ENCODE data around the gene GRM8.
A peak's percentile ranks its signal among the peaks of the same experiment; 100 is the strongest.
"Not testable (repeated sequence)": the region's sequence is repeated elsewhere in the genome, so short reads cannot be mapped to it uniquely, and the experiment has no call there.

GRM8 gene

GRCh38 chr7:126881908-126882307 is 370.8 kb downstream of the GRM8 start:
- peak; percentile 24 for TF ChIP-seq CTCF (conservative IDR thresholded peaks at IDR 0.05)
- H3K27ac ChIP-seq = not testable (repeated sequence)

- H3K27ac ChIP-seq = no peak overlapping the region
- TF ChIP-seq ZFX (IDR thresholded peaks at IDR 0.05) = no peak
- TF ChIP-seq CTCF (conservative IDR thresholded peaks at IDR 0.05) = no peak
These were observed 371.4 kb downstream of the GRM8 start for GRCh38 chr7:126881315-126881714.

GRCh38 chr7:126876536-126876935 is 376.2 kb downstream of the GRM8 start:
- not testable (repeated sequence) for H3K27ac ChIP-seq

GRCh38 chr7:126856691-126857291 is 395.9 kb downstream of the GRM8 start:
- no peak overlapping the region for H3K27ac ChIP-seq
- TF ChIP-seq CTCF (conservative IDR thresholded peaks at IDR 0.05) (peak; percentile 86), ZFX (IDR thresholded peaks at IDR 0.05) (no peak)

GRCh38 chr7:126845331-126845730 is 407.4 kb downstream of the GRM8 start:
- no peak overlapping the region for H3K27ac ChIP-seq
- TF ChIP-seq CTCF (conservative IDR thresholded peaks at IDR 0.05) (no peak), ZFX (IDR thresholded peaks at IDR 0.05) (no peak)

GRCh38 chr7:126843883-126844282 is 408.9 kb downstream of the GRM8 start:
- no peak for TF ChIP-seq ZFX (IDR thresholded peaks at IDR 0.05)
- TF ChIP-seq CTCF (conservative IDR thresholded peaks at IDR 0.05) = no peak
- H3K27ac ChIP-seq = no peak overlapping the region

GRCh38 chr7:126843336-126843735 is 409.4 kb downstream of the GRM8 start:
- no peak overlapping the region for H3K27ac ChIP-seq
- TF ChIP-seq ZFX (IDR thresholded peaks at IDR 0.05) = no peak
- TF ChIP-seq CTCF (conservative IDR thresholded peaks at IDR 0.05) = no peak

GRCh38 chr7:126842451-126842850 is 410.3 kb downstream of the GRM8 start:
- no peak overlapping the region for H3K27ac ChIP-seq
- TF ChIP-seq ZFX (IDR thresholded peaks at IDR 0.05) = no peak
- TF ChIP-seq CTCF (conservative IDR thresholded peaks at IDR 0.05) = no peak
